ENCODE results near the gene YOD1.

DNA sequence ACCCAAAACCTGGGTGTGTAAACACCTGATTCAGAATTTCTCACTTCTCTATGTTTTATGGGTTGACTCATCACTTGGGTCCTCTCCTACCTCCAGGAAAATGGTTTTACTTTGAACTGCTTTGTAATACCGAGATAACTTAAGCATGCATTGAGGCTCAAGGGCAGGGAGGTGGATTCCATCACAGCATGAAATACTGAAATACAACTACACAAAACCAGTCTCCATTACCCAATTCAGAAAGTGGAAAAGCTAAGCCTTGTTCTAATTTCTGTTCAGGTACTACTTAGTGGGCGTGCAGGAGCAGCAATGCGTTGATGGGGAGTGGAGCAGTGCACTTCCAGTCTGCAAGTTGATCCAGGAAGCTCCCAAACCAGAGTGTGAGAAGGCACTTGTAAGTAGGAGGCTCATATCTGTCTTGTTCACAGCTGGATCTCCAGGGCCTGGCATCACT is 46.9 kb upstream of the YOD1 start:
- TF ChIP-seq, protein P1, sequence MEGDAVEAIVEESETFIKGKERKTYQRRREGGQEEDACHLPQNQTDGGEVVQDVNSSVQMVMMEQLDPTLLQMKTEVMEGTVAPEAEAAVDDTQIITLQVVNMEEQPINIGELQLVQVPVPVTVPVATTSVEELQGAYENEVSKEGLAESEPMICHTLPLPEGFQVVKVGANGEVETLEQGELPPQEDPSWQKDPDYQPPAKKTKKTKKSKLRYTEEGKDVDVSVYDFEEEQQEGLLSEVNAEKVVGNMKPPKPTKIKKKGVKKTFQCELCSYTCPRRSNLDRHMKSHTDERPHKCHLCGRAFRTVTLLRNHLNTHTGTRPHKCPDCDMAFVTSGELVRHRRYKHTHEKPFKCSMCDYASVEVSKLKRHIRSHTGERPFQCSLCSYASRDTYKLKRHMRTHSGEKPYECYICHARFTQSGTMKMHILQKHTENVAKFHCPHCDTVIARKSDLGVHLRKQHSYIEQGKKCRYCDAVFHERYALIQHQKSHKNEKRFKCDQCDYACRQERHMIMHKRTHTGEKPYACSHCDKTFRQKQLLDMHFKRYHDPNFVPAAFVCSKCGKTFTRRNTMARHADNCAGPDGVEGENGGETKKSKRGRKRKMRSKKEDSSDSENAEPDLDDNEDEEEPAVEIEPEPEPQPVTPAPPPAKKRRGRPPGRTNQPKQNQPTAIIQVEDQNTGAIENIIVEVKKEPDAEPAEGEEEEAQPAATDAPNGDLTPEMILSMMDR (conservative IDR thresholded peaks at IDR 0.05 in 1 of 2, IDR thresholded peaks at IDR 0.05 in 1 of 2; ENCODE audit: low read depth in 1 of 2, low read length in 2 of 2): no peak
- TF ChIP-seq EZH2 (IDR thresholded peaks at IDR 0.05; ENCODE audit: low read length, missing control alignments): no peak

All from fibroblast of lung (primary cell).